Keratinocyte (primary cell): Measurements from ENCODE around the gene CCL20. TPM values are rescaled to one million over a fixed set of nuclear protein-coding genes. Genes with fewer than 3 reads are reported as not detected.

Experiments used
- DNase-seq: peaks from one replicate; pipeline ENCODE4 v3.0.0-alpha.2; 2011; ENCODE audit warnings: low read depth, missing footprints, low spot score
- FAIRE-seq: peaks from 2 replicates; lab custom pipeline; 2011; peaks lifted over from hg19 to GRCh38; lab: Jason Lieb, UNC
- H2AFZ ChIP-seq: 2 replicates; pipeline ENCODE4 v1.6.0; 2012; ENCODE audit warnings: low read length, control low read depth, inconsistent platforms; ENCODE audit not compliant: control insufficient read depth
- H3K27ac ChIP-seq: 2 replicates; pipeline ENCODE4 v1.5.1; 2011; ENCODE audit warnings: low read length; ENCODE audit not compliant: control insufficient read depth, insufficient read depth
- H3K27me3 ChIP-seq: 3 replicates; pipeline ENCODE4 v1.6.0; 2011; ENCODE audit warnings: low read length; ENCODE audit not compliant: control insufficient read depth, insufficient read depth; ENCODE audit errors: extremely low read depth
- H3K36me3 ChIP-seq, 2 experiments: 2 replicates in 1 of 2; 3 replicates in 1 of 2; pipeline ENCODE4 v1.5.1; 2011; ENCODE audit warnings: low read length in 2 of 2, mild to moderate bottlenecking in 1 of 2; ENCODE audit not compliant: control insufficient read depth in 2 of 2, insufficient read depth in 2 of 2; ENCODE audit errors: extremely low read depth in 1 of 2
- H3K4me1 ChIP-seq: 3 replicates; pipeline ENCODE4 v1.5.1; 2011; ENCODE audit warnings: low read length; ENCODE audit not compliant: control insufficient read depth, insufficient read depth; ENCODE audit errors: extremely low read depth
- H3K4me2 ChIP-seq: 3 replicates; pipeline ENCODE4 v1.6.0; 2011; ENCODE audit warnings: low read depth, low read length; ENCODE audit not compliant: control insufficient read depth, insufficient read depth; ENCODE audit errors: extremely low read depth
- H3K4me3 ChIP-seq, 3 experiments: fragments of 200-600 bp in 1 of 3; sonication (generic) in 1 of 3; 2 replicates in 2 of 3; 3 replicates in 1 of 3; pipeline ENCODE4 v1.5.1; 2011 to 2016; ENCODE audit warnings: low read length in 3 of 3, mild to moderate bottlenecking in 3 of 3, control low read depth in 2 of 3, inconsistent platforms in 1 of 3, low read depth in 1 of 3, mixed read lengths in 1 of 3, mixed run types in 1 of 3, moderate library complexity in 1 of 3; ENCODE audit not compliant: control insufficient read depth in 2 of 3, insufficient read depth in 2 of 3; ENCODE audit errors: extremely low read depth in 1 of 3
- H3K79me2 ChIP-seq: 2 replicates; pipeline ENCODE4 v1.6.0; 2012; ENCODE audit warnings: low read length; ENCODE audit not compliant: control insufficient read depth, insufficient read depth
- H3K9ac ChIP-seq: 3 replicates; pipeline ENCODE4 v1.6.0; 2011; ENCODE audit warnings: low read length; ENCODE audit not compliant: control insufficient read depth, insufficient read depth; ENCODE audit errors: extremely low read depth
- H3K9me1 ChIP-seq: 3 replicates; pipeline ENCODE4 v1.6.0; 2011; ENCODE audit warnings: low read length; ENCODE audit not compliant: control insufficient read depth, insufficient read depth; ENCODE audit errors: extremely low read depth
- H3K9me3 ChIP-seq: 2 replicates; pipeline ENCODE4 v1.5.1; 2012; ENCODE audit warnings: low read depth, low read length; ENCODE audit not compliant: control insufficient read depth
- H4K20me1 ChIP-seq: 3 replicates; pipeline ENCODE4 v1.6.0; 2011; ENCODE audit warnings: low read length; ENCODE audit not compliant: control insufficient read depth, insufficient read depth; ENCODE audit errors: extremely low read depth
- CTCF ChIP-seq, 3 experiments: IDR thresholded peaks in 1 of 3; conservative IDR thresholded peaks in 1 of 3; optimal IDR thresholded peaks in 1 of 3; 2 replicates in 2 of 3; 3 replicates in 1 of 3; pipeline versions ENCODE3 to v1.5.1; 2011; ENCODE audit warnings: low read length in 3 of 3, mild to moderate bottlenecking in 3 of 3, moderate library complexity in 2 of 3, control low read depth in 1 of 3, inconsistent platforms in 1 of 3; ENCODE audit not compliant: insufficient read depth in 2 of 3; ENCODE audit errors: extremely low read depth in 1 of 3
- EZH2 ChIP-seq: IDR thresholded peaks from one replicate; pipeline ENCODE4 v1.6.1; 2012; ENCODE audit warnings: inconsistent platforms, mild to moderate bottlenecking, low read length, moderate library complexity
- dilution Hi-C: fragments of 300-500 bp; cut with MboI; formaldehyde crosslinking; loops from one replicate; pipeline ENCODE4 v1.7.0; 2020; ENCODE audit warnings: low sequenced_read_pairs; ENCODE audit not compliant: extremely low pct_ligation_motif_present
- polyA plus RNA-seq, 5 experiments: library from polyadenylated mRNA; depleted of rRNA in 3 of 5; stranded (reverse) in 3 of 5; stranded (forward) in 1 of 5; unstranded in 1 of 5; fragments of >200 nt; gene quantifications; 1 replicate in 1 of 5; 2 replicates in 3 of 5; 3 replicates in 1 of 5; pipeline versions ENCODE4 v1.2.1 to v1.2.3, GENCODE V29; 2011 to 2012; ENCODE audit warnings: missing spikeins in 2 of 5, low read depth in 1 of 5, low replicate concordance in 1 of 5

The CCL20 gene
- polyA plus RNA-seq, 1 donor (not counting 4 experiments of a cell fraction or from before 2014, with no cell fraction given) = 5.2 TPM

DNA sequence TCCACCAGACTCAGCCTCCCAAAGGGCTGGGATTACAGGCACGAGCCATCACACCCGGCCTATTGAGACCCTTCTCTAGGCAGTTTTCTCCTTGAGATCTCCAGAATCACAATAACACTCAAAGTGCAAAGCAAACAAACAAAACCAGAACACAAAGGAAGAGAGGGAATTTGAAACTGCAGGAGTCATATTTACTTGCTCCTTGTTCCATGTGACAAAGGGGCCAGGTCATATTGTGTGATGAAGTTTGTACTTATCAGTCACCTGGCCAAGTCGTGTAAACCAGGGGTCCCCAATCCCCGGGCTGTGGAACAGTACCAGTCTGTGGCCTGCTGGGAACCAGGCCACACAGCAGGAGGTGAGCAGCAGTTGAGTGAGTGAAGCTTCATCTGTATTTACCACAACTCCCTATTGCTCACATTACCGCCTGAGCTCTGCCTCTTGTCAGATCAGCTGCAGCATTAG lies 41.4 kb upstream of the CCL20 start:
- TF ChIP-seq EZH2 (no peak), CTCF (optimal IDR thresholded peaks at IDR 0.05 in 1 of 3, IDR thresholded peaks at IDR 0.05 in 1 of 3, conservative IDR thresholded peaks at IDR 0.05 in 1 of 3; ENCODE audit: extremely low read depth in 1 of 3, insufficient read depth in 2 of 3, low read length in 3 of 3) (no peak)
- Histone ChIP-seq H3K79me2 (no peaks in the 10 kb centered on the region), H4K20me1 (no peaks in the 10 kb centered on the region), H3K9me1 (no peaks in the 10 kb centered on the region), H3K9me3 (no peaks in the 10 kb centered on the region), H3K27me3 (no peaks in the 10 kb centered on the region), H3K36me3 (no peaks in the 10 kb centered on the region), H2AFZ (no peak overlapping the region), H3K9ac (no peak overlapping the region), H3K4me3 (no peak overlapping the region), H3K4me1 (no peaks in the 10 kb centered on the region), H3K4me2 (no peak overlapping the region), H3K27ac (no peak overlapping the region)
- DNase-seq (no peak), FAIRE-seq (no peak)
- dilution Hi-C loops = no loop called here

DNA sequence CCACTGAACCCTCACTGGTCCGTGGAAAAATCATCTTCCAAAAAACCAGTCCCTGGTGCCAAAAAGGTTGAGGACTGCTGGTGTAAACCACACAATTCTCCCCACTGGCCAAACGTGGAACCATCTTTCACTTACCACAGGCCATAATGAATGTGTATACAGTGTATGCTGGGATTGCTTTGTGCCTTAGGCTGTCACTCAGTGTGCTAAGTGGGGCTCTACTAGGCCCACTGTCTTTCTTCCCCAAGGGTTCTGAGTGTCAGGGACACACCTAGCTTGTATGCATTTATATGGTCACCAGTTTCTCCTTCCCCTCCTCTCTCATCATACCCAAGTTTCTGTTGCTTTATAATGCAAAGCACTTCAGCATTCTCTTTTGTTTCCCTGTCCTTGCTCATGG lies 40.7 kb upstream of the CCL20 start:
- TF ChIP-seq EZH2 (no peak), CTCF (optimal IDR thresholded peaks at IDR 0.05 in 1 of 3, IDR thresholded peaks at IDR 0.05 in 1 of 3, conservative IDR thresholded peaks at IDR 0.05 in 1 of 3; ENCODE audit: extremely low read depth in 1 of 3, insufficient read depth in 2 of 3, low read length in 3 of 3) (no peak)
- dilution Hi-C loops = no loop called here
- Histone ChIP-seq H2AFZ (no peak overlapping the region), H3K27me3 (no peaks in the 10 kb centered on the region), H3K27ac (no peak overlapping the region), H3K4me1 (no peaks in the 10 kb centered on the region), H3K9me3 (no peaks in the 10 kb centered on the region), H3K4me3 (no peak overlapping the region), H3K9ac (no peak overlapping the region), H3K36me3 (no peaks in the 10 kb centered on the region), H3K9me1 (no peaks in the 10 kb centered on the region), H4K20me1 (no peaks in the 10 kb centered on the region), H3K79me2 (no peaks in the 10 kb centered on the region), H3K4me2 (no peak overlapping the region)
- FAIRE-seq (no peak), DNase-seq (no peak)
